IMR-90 (cell line): ENCODE results near the gene KRTAP10-9. TPM values are rescaled to one million over a fixed set of nuclear protein-coding genes. Genes with fewer than 3 reads are reported as not detected.

Experiments
- ATAC-seq: fragments of 200-7000 bp; cut with Tn5 transposase; 2 replicates; pipeline ENCODE4 v1.9.1; 2020; ENCODE audit warnings: low read depth, mild to moderate bottlenecking, moderate library complexity
- BruUV-seq: library from RNA; stranded (reverse); fragments of 400-500 nt; replicated peaks from 2 replicates; lab custom pipeline; 2021; lab: Mats Ljungman, UMichigan
- CTCF ChIA-PET: fragments of 300-600 bp; formaldehyde crosslinking; extraction: SDS; loops from one replicate; lab custom pipeline; 2021; ENCODE audit warnings: antibody characterized with exemption; lab: Yijun Ruan, JAX
- POLR2A ChIA-PET: fragments of 300-600 bp; sonication (Branson Sonifier 250); formaldehyde crosslinking; loops from one replicate; lab custom pipeline; 2022; ENCODE audit warnings: antibody characterized with exemption; ENCODE audit not compliant: unreplicated experiment; lab: Charles Lee
- DNase-seq: peaks from one replicate; pipeline ENCODE4 v3.0.0; 2013
- H2AFZ ChIP-seq: replicated peaks from 2 replicates; pipeline ENCODE3; 2013; ENCODE audit warnings: low read length, mild to moderate bottlenecking; ENCODE audit not compliant: poor library complexity
- H2AK5ac ChIP-seq: 2 replicates; pipeline ENCODE4 v1.6.1; 2013; ENCODE audit warnings: low read depth, low read length, inconsistent platforms
- H2AK9ac ChIP-seq: replicated peaks from 2 replicates; pipeline ENCODE3; 2013; ENCODE audit warnings: mild to moderate bottlenecking, low read depth, low read length, moderate library complexity; ENCODE audit not compliant: poor library complexity
- H2BK120ac ChIP-seq: 2 replicates; pipeline ENCODE4 v1.6.1; 2013; ENCODE audit warnings: low read depth, low read length, inconsistent platforms
- H2BK15ac ChIP-seq: 3 replicates; pipeline ENCODE4 v1.6.1; 2013; ENCODE audit warnings: low read depth, low read length, inconsistent platforms
- H2BK20ac ChIP-seq: 2 replicates; pipeline ENCODE4 v1.6.1; 2013; ENCODE audit warnings: low read depth, mild to moderate bottlenecking, inconsistent platforms, low read length, moderate library complexity
- H2BK5ac ChIP-seq: 2 replicates; pipeline ENCODE4 v1.6.1; 2013; ENCODE audit warnings: mild to moderate bottlenecking, low read depth, low read length, inconsistent platforms; ENCODE audit not compliant: poor library complexity, severe bottlenecking
- H3K14ac ChIP-seq: replicated peaks from 2 replicates; pipeline ENCODE4 v1.6.1; 2013; ENCODE audit warnings: low read depth, low read length, inconsistent platforms
- H3K18ac ChIP-seq: 2 replicates; pipeline ENCODE4 v1.6.1; 2013; ENCODE audit warnings: low read depth, low read length, control low read depth
- H3K23ac ChIP-seq: 2 replicates; pipeline ENCODE4 v1.6.1; 2013; ENCODE audit warnings: low read depth, low read length, inconsistent platforms
- H3K27ac ChIP-seq: 2 replicates; pipeline ENCODE4 v1.5.1; 2013; ENCODE audit warnings: mild to moderate bottlenecking, control low read depth, low read length; ENCODE audit not compliant: insufficient read depth
- H3K27me3 ChIP-seq: 2 replicates; pipeline ENCODE4 v1.6.1; 2013; ENCODE audit warnings: low read length; ENCODE audit not compliant: control insufficient read depth, insufficient read depth
- H3K36me3 ChIP-seq: 2 replicates; pipeline ENCODE4 v1.6.1; 2013; ENCODE audit warnings: low read length, mixed read lengths; ENCODE audit not compliant: control insufficient read depth, insufficient read depth
- H3K4ac ChIP-seq: 2 replicates; pipeline ENCODE4 v1.6.1; 2013; ENCODE audit warnings: low read depth, low read length, inconsistent platforms
- H3K4me1 ChIP-seq: 2 replicates; pipeline ENCODE4 v1.6.1; 2013; ENCODE audit warnings: low read length, mixed read lengths; ENCODE audit not compliant: control insufficient read depth, insufficient read depth
- H3K4me2 ChIP-seq: 2 replicates; pipeline ENCODE4 v1.6.1; 2013; ENCODE audit warnings: low read depth, mild to moderate bottlenecking, control low read depth, low read length, moderate library complexity
- H3K4me3 ChIP-seq: 2 replicates; pipeline ENCODE4 v1.5.1; 2013; ENCODE audit warnings: low read depth, mild to moderate bottlenecking, control low read depth, low read length, moderate library complexity; ENCODE audit not compliant: insufficient read depth
- H3K56ac ChIP-seq: 2 replicates; pipeline ENCODE4 v1.6.1; 2013; ENCODE audit warnings: low read length, inconsistent platforms; ENCODE audit not compliant: insufficient read depth; ENCODE audit errors: extremely low read depth
- H3K79me1 ChIP-seq, 2 experiments: 2 replicates each; pipeline ENCODE4 v1.6.1; 2013; ENCODE audit warnings: low read length in 2 of 2, inconsistent platforms in 1 of 2, low read depth in 1 of 2
- H3K9ac ChIP-seq: 2 replicates; pipeline ENCODE4 v1.6.1; 2013; ENCODE audit warnings: low read depth, low read length, control low read depth
- H3K9me1 ChIP-seq: 2 replicates; pipeline ENCODE4 v1.6.1; 2013; ENCODE audit warnings: low read length, inconsistent platforms; ENCODE audit not compliant: insufficient read depth
- H3K9me3 ChIP-seq: 2 replicates; pipeline ENCODE4 v1.6.1; 2013; ENCODE audit warnings: low read length; ENCODE audit not compliant: control insufficient read depth, insufficient read depth
- H4K20me1 ChIP-seq: 2 replicates; pipeline ENCODE4 v1.6.1; 2013; ENCODE audit warnings: low read length, inconsistent platforms; ENCODE audit not compliant: insufficient read depth
- H4K5ac ChIP-seq: 2 replicates; pipeline ENCODE4 v1.6.1; 2013; ENCODE audit warnings: mild to moderate bottlenecking, low read depth, low read length, control low read depth
- H4K8ac ChIP-seq, 2 experiments: 2 replicates each; pipeline ENCODE4 v1.6.1; 2013; ENCODE audit warnings: low read depth in 2 of 2, low read length in 2 of 2, control low read depth in 1 of 2, inconsistent platforms in 1 of 2
- H4K91ac ChIP-seq: 2 replicates; pipeline ENCODE4 v1.6.1; 2013; ENCODE audit warnings: low read depth, low read length, inconsistent platforms; ENCODE audit not compliant: insufficient read depth
- FOS ChIP-seq: fragments of 150-350 bp; IDR thresholded peaks from 2 replicates; pipeline ENCODE4 v1.6.1; 2016; ENCODE audit warnings: low read depth, low read length
- WGBS, 2 experiments: methylation state at CpG; one replicate each; pipeline versions ENCODE4 v1.1.5 to v1.1.7; 2013; ENCODE audit warnings: missing lambda C conversion rate in 2 of 2; ENCODE audit not compliant: insufficient read length in 1 of 2; ENCODE audit errors: extremely low coverage in 2 of 2; 5-methylcytosine and 5-hydroxymethylcytosine counted together
- dilution Hi-C: fragments of 300-500 bp; cut with HindIII; formaldehyde crosslinking; loops from one replicate; pipeline ENCODE4 v1.14.3; 2018; ENCODE audit warnings: low sequenced_read_pairs; ENCODE audit not compliant: unreplicated experiment
- in situ Hi-C: fragments of 300-500 bp; cut with MboI; formaldehyde crosslinking; loops from 3 replicates; pipeline ENCODE4 v1.14.3; 2019; ENCODE audit warnings: low sequenced_read_pairs, inconsistent platforms, mixed read lengths
- intact Hi-C: fragments of 100-400 bp; cut with micrococcal nuclease; formaldehyde crosslinking; loops from 2 replicates; pipeline ENCODE4 v1.10.0; 2022
- polyA plus RNA-seq, 3 experiments: library from polyadenylated mRNA; depleted of rRNA; stranded (reverse); fragments of >200 nt; gene quantifications; 2 replicates each; pipeline ENCODE4 v1.2.3, GENCODE V29; 2012; ENCODE audit warnings: low replicate concordance in 1 of 3
- total RNA-seq: library from RNA; depleted of rRNA; stranded (reverse); fragments of >200 nt; gene quantifications from 2 replicates; pipeline ENCODE4 v1.2.3, GENCODE V29; 2012

Gene KRTAP10-9
- total and polyA plus RNA-seq, 2 of the 4 experiments (the other 2 are of a cell fraction), result not detected

GRCh38 chr21:44650265-44650972, 23.5 kb downstream of the KRTAP10-9 start:
- intact Hi-C loops (loop anchor here (10.0 kb wide), 1 partner anchor 64 kb away; the partner anchor contains the start of gene TSPEAR), dilution Hi-C loops (no loop called here)
- no TSS peak for BruUV-seq

More at GRCh38 chr21:44650265-44650972, 23.5 kb downstream of the KRTAP10-9 start:
- H2BK20ac ChIP-seq, result no peak overlapping the region
- POLR2A ChIA-PET, result no interaction called here
- H3K23ac ChIP-seq, result no peak overlapping the region
- H3K27me3 ChIP-seq, result no peaks in the 10 kb centered on the region; the same call in 1 of the 2 replicates
- CTCF ChIA-PET, result no interaction called here
- H2BK120ac ChIP-seq, result no peak overlapping the region
- 64% methylated on average over 15 of the region's 20 CpGs; no CpG with 5 or more reads in 1 of the 2 experiments for WGBS, 2 experiments
- H3K14ac ChIP-seq, result no peak overlapping the region
- no peak overlapping the region for H3K4ac ChIP-seq
- no peak overlapping the region for H2AK9ac ChIP-seq
- H3K4me3 ChIP-seq, result no peak overlapping the region
- peaks cover 2% of the 10 kb centered on the region for H3K9me3 ChIP-seq
- no peaks in the 10 kb centered on the region for H3K4me1 ChIP-seq
- no peak overlapping the region for H3K56ac ChIP-seq
- no peak overlapping the region for H3K9ac ChIP-seq
- H2AFZ ChIP-seq, result peak overlapping the region; percentile 7
- H3K79me1 ChIP-seq, result no peaks in the 10 kb centered on the region
- no peak overlapping the region for H4K5ac ChIP-seq
- no peak for TF ChIP-seq FOS
- H3K27ac ChIP-seq, result no peak overlapping the region
- no peaks in the 10 kb centered on the region for H3K9me1 ChIP-seq
- no peaks in the 10 kb centered on the region for H3K36me3 ChIP-seq
- DNase-seq, result no peak
- H3K4me2 ChIP-seq, result no peak overlapping the region
- no peak overlapping the region for H2BK5ac ChIP-seq
- ATAC-seq, result no peak
- no peak overlapping the region for H4K91ac ChIP-seq
- no peaks in the 10 kb centered on the region for H4K20me1 ChIP-seq
- H3K18ac ChIP-seq, result no peak overlapping the region
- no peak overlapping the region for H2AK5ac ChIP-seq
- H2BK15ac ChIP-seq, result no peak overlapping the region
- H4K8ac ChIP-seq, result no peak overlapping the region
- in situ Hi-C loops, result no loop called here
